Mucosa of descending colon (tissue), 3 donors: ENCODE data around the gene TAF5. TPM values are rescaled to one million over a fixed set of nuclear protein-coding genes. Genes with fewer than 3 reads are reported as not detected.

Experiments
- ATAC-seq: fragments of 200-7000 bp; cut with Tn5 transposase; one replicate; pipeline ENCODE4 v1.9.1; 2020; ENCODE audit warnings: mild to moderate bottlenecking, moderate library complexity
- DNase-seq, 3 donors: peaks; one replicate each; pipeline ENCODE4 v3.0.0-alpha.2; 2020
- H3K36me3 ChIP-seq: fragments of 200-600 bp; one replicate; pipeline ENCODE4 v1.8.0; 2021; ENCODE audit warnings: low read depth, mild to moderate bottlenecking
- H3K4me1 ChIP-seq: fragments of 200-600 bp; one replicate; pipeline ENCODE4 v1.8.0; 2021; ENCODE audit warnings: low read depth, mild to moderate bottlenecking
- H3K4me3 ChIP-seq: fragments of 200-600 bp; one replicate; pipeline ENCODE4 v1.8.0; 2021; ENCODE audit warnings: mild to moderate bottlenecking
- H3K9me3 ChIP-seq: fragments of 200-600 bp; one replicate; pipeline ENCODE4 v1.8.0; 2021; ENCODE audit warnings: mild to moderate bottlenecking
- CTCF ChIP-seq: fragments of 200-600 bp; IDR thresholded peaks from one replicate; pipeline ENCODE4 v1.8.0; 2022; ENCODE audit warnings: antibody characterized with exemption, mild to moderate bottlenecking
- intact Hi-C, 2 donors: fragments of 100-400 bp; cut with DNase I in 1 of 2; cut with micrococcal nuclease in 1 of 2; formaldehyde crosslinking; loops; one replicate each; pipeline versions ENCODE4 v1.11.0 to v1.11.1; 2022; cut with DNase I, micrococcal nuclease
- long read RNA-seq, 2 donors: library from polyadenylated mRNA; unstranded; transcript quantifications; one replicate each; pipeline ENCODE4 v2.0.0, GENCODE V29; 2019 to 2021
- total RNA-seq, 3 donors: library from RNA; stranded (reverse); fragmentation: NEBNext Ultra II Directional in 2 of 3; extraction: Animal tissue kit (Norgen Biotek cat#: 25700) in 2 of 3; gene quantifications; one replicate each; pipeline versions ENCODE4 v1.2.1 to v1.2.4, GENCODE V29; 2021 to 2023
- donor health status: DM: no; HTN: no; CAD: no; lungs with moderate emphysema.
- donor health status: DM: no; HTN: no; CAD: no.
- donor health status: DM: no; HTN: yes; CAD: no.

Gene TAF5
- total RNA-seq: 1 to 10 TPM; 4.1 to 7.1 (median 4.4) TPM
- long read RNA-seq, donor 1, transcript TAF5-201 (11 exons, 3,268 nt): major isoform, 10 of 15 reads
- long read RNA-seq, donor 1, partial matches to known transcripts: 2 of 15 reads
- long read RNA-seq, donor 1, other reads (novel, unspliced or antisense): 3 of 15 reads
- long read RNA-seq, donor 2, partial matches to known transcripts: 4 of 5 reads
- long read RNA-seq, donor 2, other reads (novel, unspliced or antisense): 0 of 5 reads

- intact Hi-C loops: no loop called here
- Histone ChIP-seq H3K4me1 (peaks cover 13% of the 10 kb centered on the region), H3K4me3 (peak within 1 kb of the TSS; percentile 60), H3K9me3 (no peaks in the 10 kb centered on the region), H3K36me3 (no peaks in the 10 kb centered on the region)
- ATAC-seq: peak; percentile 93
- no peak for TF ChIP-seq CTCF
- DNase-seq: peak; percentile 93 to 96 (median 94)
Measured at GRCh38 chr10:103367782-103368518, at the start of gene TAF5. TSS of gene TAF5 (plus strand) at chr10:103367976. CDS start at chr10:103367990, 14 bp downstream.

GRCh38 chr10:103327906-103328305 is 39.9 kb upstream of the TAF5 start:
- no peaks in the 10 kb centered on the region for H3K4me1 ChIP-seq
- H3K9me3 ChIP-seq: no peaks in the 10 kb centered on the region
- no peak overlapping the region for H3K4me3 ChIP-seq
- intact Hi-C loops: no loop called here
- TF ChIP-seq CTCF: no peak
- DNase-seq (no peak), ATAC-seq (no peak)
- H3K36me3 ChIP-seq: no peaks in the 10 kb centered on the region

GRCh38 chr10:103333934-103334520 is 33.7 kb upstream of the TAF5 start:
- peak; percentile 27 for TF ChIP-seq CTCF
- intact Hi-C loops: no loop called here
- H3K4me1 ChIP-seq: no peaks in the 10 kb centered on the region
- ATAC-seq (no peak), DNase-seq (peak in 1 of 3 donors; percentile 10)
- H3K4me3 ChIP-seq: no peak overlapping the region
- H3K9me3 ChIP-seq: no peaks in the 10 kb centered on the region
- no peaks in the 10 kb centered on the region for H3K36me3 ChIP-seq

GRCh38 chr10:103334567-103334966 is 33.2 kb upstream of the TAF5 start:
- no peaks in the 10 kb centered on the region for H3K9me3 ChIP-seq
- ATAC-seq: no peak
- no peaks in the 10 kb centered on the region for H3K36me3 ChIP-seq
- no peak overlapping the region for H3K4me3 ChIP-seq
- TF ChIP-seq CTCF: no peak
- H3K4me1 ChIP-seq: no peaks in the 10 kb centered on the region
- intact Hi-C loops: no loop called here
- DNase-seq: no peak

GRCh38 chr10:103336370-103336769 is 31.4 kb upstream of the TAF5 start:
- no peak for DNase-seq
- TF ChIP-seq CTCF: no peak
- Histone ChIP-seq H3K36me3 (no peaks in the 10 kb centered on the region), H3K4me3 (no peak overlapping the region), H3K4me1 (no peaks in the 10 kb centered on the region), H3K9me3 (no peaks in the 10 kb centered on the region)
- ATAC-seq: no peak
- intact Hi-C loops: no loop called here
